HEK293T (cell line): Measurements from ENCODE around the gene CCP110.

ENCODE experiments used
- ARNT ChIP-seq: fragments of 450-650 bp; IDR thresholded peaks from 2 replicates; pipeline ENCODE4 v1.6.1; 2017; ENCODE audit warnings: mild to moderate bottlenecking
- BHLHE40 ChIP-seq: fragments of 450-650 bp; IDR thresholded peaks from 2 replicates; pipeline ENCODE4 v1.6.1; 2016; ENCODE audit warnings: mild to moderate bottlenecking, moderate library complexity, borderline replicate concordance
- ELF4 ChIP-seq: fragments of 450-650 bp; IDR thresholded peaks from 2 replicates; pipeline ENCODE4 v1.6.1; 2017; ENCODE audit warnings: antibody characterized with exemption
- FOXA1 ChIP-seq: fragments of 450-650 bp; IDR thresholded peaks from 2 replicates; pipeline ENCODE4 v1.6.1; 2016; ENCODE audit warnings: mild to moderate bottlenecking
- FOXK2 ChIP-seq: fragments of 450-650 bp; IDR thresholded peaks from 2 replicates; pipeline ENCODE4 v1.6.1; 2016; ENCODE audit warnings: mild to moderate bottlenecking
- FOXM1 ChIP-seq: fragments of 450-650 bp; IDR thresholded peaks from 2 replicates; pipeline ENCODE4 v1.6.1; 2017; ENCODE audit warnings: mild to moderate bottlenecking, borderline replicate concordance
- HDGF ChIP-seq: fragments of 450-650 bp; IDR thresholded peaks from 2 replicates; pipeline ENCODE4 v1.6.1; 2017; ENCODE audit warnings: antibody characterized with exemption, borderline replicate concordance
- LEF1 ChIP-seq: fragments of 450-650 bp; IDR thresholded peaks from 2 replicates; pipeline ENCODE4 v1.6.1; 2017; ENCODE audit warnings: mild to moderate bottlenecking, borderline replicate concordance
- NFRKB ChIP-seq: fragments of 450-650 bp; IDR thresholded peaks from 2 replicates; pipeline ENCODE4 v1.6.1; 2016; ENCODE audit warnings: mild to moderate bottlenecking, moderate library complexity
- SP1 ChIP-seq: fragments of 450-650 bp; IDR thresholded peaks from 2 replicates; pipeline ENCODE4 v1.6.1; 2017
- SUZ12 ChIP-seq: fragments of 450-650 bp; IDR thresholded peaks from 2 replicates; pipeline ENCODE4 v1.6.1; 2016; ENCODE audit warnings: mild to moderate bottlenecking

DNA sequence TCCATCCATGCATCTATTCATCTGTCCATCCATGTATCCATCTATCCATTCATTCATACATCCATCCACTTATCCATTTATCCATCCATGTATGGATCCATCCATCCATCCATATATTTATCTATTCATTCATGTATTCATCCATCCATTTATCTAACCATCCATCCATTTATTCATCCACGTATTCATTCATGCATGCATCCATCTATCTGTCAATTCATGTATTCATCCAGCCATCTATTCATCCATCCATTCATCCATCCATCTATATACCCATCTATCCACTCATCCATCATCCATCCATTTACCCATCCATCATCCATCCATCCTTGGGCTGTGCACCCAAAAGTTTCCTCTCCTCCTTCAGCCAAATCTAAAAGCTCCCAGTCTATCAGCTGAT is 45.2 kb upstream of the CCP110 start:
- TF ChIP-seq NFRKB: no peak
- no peak for TF ChIP-seq FOXM1
- TF ChIP-seq FOXK2: no peak
- TF ChIP-seq SUZ12: no peak
- TF ChIP-seq ELF4: no peak
- TF ChIP-seq LEF1: no peak
- TF ChIP-seq BHLHE40: no peak
- no peak for TF ChIP-seq SP1
- TF ChIP-seq ARNT: no peak
- no peak for TF ChIP-seq HDGF
- TF ChIP-seq FOXA1: no peak
